Stomach (tissue), 4 donors: Measurements from ENCODE around the gene KRTAP12-2.

ENCODE experiments used
- POLR2AphosphoS5 ChIP-seq, 3 donors: sonication (generic); formaldehyde crosslinking; IDR thresholded peaks; one replicate each; pipeline ENCODE4 v1.6.1; 2016; ENCODE audit warnings: antibody characterized with exemption in 3 of 3
- TF ChIP-seq, protein P1 (sequence below), 7 experiments: fragments of 450-650 bp in 4 of 7; fragments of 200-600 bp in 3 of 7; sonication (generic) in 3 of 7; IDR thresholded peaks; one replicate each; pipeline ENCODE4 v1.5.1; 2016 to 2019; ENCODE audit warnings: antibody characterized with exemption in 7 of 7, control low read depth in 2 of 7, mild to moderate bottlenecking in 1 of 7

DNA sequence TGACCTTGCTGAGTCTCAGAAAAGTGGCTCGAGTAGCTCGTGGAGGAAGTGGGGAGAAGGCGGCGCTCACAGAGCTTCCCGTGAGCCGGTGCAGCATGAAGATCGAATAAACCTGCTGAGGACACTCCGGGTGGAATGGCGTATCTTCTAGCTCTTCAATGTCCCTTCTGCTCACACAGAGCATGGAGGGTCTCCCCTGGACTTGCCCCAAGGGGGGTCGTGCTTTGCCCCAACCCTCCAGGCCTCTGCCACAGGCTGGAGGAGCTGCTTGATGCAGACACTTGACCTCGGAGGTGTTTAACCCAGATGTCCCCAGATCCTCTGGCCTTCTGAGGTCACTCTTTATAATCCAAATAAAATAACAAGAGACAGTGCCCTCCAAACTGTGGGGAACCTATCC, 28.0 kb upstream of the KRTAP12-2 start:
- no peak for TF ChIP-seq POLR2AphosphoS5 (IDR thresholded peaks at IDR 0.05)
- TF ChIP-seq, protein P1, sequence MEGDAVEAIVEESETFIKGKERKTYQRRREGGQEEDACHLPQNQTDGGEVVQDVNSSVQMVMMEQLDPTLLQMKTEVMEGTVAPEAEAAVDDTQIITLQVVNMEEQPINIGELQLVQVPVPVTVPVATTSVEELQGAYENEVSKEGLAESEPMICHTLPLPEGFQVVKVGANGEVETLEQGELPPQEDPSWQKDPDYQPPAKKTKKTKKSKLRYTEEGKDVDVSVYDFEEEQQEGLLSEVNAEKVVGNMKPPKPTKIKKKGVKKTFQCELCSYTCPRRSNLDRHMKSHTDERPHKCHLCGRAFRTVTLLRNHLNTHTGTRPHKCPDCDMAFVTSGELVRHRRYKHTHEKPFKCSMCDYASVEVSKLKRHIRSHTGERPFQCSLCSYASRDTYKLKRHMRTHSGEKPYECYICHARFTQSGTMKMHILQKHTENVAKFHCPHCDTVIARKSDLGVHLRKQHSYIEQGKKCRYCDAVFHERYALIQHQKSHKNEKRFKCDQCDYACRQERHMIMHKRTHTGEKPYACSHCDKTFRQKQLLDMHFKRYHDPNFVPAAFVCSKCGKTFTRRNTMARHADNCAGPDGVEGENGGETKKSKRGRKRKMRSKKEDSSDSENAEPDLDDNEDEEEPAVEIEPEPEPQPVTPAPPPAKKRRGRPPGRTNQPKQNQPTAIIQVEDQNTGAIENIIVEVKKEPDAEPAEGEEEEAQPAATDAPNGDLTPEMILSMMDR (IDR thresholded peaks at IDR 0.05), result no peak
